Hindlimb muscle (tissue), 1 donor: ENCODE measurements around the gene CEBPB. TPM values are rescaled to one million over a fixed set of nuclear protein-coding genes. Genes with fewer than 3 reads are reported as not detected.
A peak's percentile ranks its signal among the peaks of the same experiment; 100 is the strongest.
"Not testable (repeated sequence)": the region's sequence is repeated elsewhere in the genome, so short reads cannot be mapped to it uniquely, and the experiment has no call there.

ENCODE experiments used
- DNase-seq: peaks from one replicate; pipeline ENCODE4 v3.0.0-alpha.2; 2013
- polyA plus RNA-seq: library from polyadenylated mRNA; unstranded; fragments of 120-200 nt; gene quantifications from one replicate; pipeline ENCODE4 v1.2.1, GENCODE V29; 2013; ENCODE audit not compliant: insufficient read length

CEBPB gene
- polyA plus RNA-seq, 1 donor = 9.4 TPM

DNA sequence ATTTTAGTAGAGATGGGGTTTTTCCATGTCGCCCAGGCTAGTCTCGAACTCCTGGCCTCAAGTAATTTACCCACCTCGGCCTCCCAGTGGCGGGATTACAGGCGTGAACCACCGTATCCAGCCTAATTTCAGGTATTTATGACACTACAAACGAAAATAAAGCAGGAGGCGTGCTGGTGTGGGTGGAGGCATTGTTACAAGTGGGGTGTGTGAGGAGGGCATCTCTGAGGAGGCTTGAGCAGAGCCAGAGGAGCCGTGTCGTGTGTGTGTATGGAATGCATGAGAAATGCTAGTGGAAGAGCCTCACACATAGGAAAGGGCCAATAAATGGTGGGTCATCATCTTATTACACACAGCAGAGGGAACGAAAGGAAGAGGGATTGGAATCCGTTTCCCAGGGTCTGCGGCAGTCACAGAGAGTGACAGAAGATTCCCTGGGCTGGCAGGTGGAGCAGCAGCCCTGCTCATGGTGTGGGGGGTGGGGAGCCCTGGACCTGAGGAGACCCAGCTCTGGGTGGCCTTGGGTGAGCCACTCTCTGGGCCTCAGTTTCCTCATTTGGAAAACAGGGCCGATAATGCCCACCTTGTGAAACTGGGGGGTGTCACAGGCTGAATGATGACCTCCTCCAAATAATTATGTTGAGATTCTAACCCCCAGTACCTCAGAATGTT is 19.9 kb upstream of the CEBPB start:
- no peak for DNase-seq

DNA sequence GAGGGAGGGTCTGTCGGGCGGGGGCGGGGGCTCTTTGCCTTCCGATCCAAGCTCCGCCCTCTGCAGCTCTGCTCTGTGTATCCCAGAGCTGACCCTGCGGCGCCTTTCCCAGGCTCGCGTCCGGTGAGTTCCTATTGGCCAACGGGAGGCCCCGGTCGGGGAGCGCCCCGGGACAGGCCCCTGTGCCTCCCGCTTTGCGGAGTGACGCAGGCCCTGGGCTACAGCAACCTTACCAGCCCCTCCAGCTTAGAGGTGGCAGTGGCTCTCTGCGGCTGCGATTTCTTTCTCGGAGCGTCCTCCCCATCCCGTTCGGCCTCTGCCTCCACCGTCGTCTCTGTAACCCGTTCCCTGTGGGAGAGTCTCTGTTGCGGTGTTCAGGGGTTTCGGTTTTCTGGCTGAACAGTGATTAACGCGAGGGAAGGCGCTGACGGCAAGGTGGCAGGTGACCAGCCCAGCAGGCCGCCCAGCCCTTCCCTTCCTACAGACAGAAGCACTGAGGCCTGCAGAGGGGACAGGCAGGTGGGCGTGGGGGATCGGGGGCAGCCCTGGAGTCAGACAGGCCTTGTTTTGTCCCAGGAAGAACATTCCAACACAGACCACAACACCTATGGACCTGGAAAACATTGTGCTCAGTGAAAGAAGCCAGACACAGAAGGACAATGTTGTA is 18.1 kb upstream of the CEBPB start:
- DNase-seq = peak; percentile 80

- no peak for DNase-seq
These were observed 16.2 kb upstream of the CEBPB start for GRCh38 chr20:50174456-50174855.

GRCh38 chr20:50175938-50176933 is 14.4 kb upstream of the CEBPB start:
- DNase-seq = no peak

GRCh38 chr20:50178672-50179071 is 12.0 kb upstream of the CEBPB start:
- not testable (repeated sequence) for DNase-seq

- no peak for DNase-seq
These were observed 9.3 kb upstream of the CEBPB start for GRCh38 chr20:50181344-50181743.

DNA sequence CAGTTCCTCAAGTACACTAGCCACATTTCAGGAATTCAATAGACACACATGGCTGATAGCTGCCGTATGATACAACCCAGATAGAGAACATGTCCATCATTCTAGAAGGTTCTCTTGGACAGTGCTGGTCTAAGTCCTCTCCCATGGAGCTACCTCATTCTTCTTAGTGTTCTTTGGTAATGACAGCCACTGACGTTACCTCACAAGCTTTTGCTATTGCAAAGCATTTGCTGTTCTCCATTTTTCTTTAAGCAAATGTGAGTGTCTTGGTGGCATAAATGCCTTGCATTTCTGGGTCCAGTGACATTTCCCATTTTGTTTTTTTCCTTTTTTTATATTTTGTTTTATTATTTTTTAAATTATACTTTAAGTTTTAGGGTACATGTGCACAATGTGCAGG is 8.3 kb upstream of the CEBPB start:
- DNase-seq = no peak

DNA sequence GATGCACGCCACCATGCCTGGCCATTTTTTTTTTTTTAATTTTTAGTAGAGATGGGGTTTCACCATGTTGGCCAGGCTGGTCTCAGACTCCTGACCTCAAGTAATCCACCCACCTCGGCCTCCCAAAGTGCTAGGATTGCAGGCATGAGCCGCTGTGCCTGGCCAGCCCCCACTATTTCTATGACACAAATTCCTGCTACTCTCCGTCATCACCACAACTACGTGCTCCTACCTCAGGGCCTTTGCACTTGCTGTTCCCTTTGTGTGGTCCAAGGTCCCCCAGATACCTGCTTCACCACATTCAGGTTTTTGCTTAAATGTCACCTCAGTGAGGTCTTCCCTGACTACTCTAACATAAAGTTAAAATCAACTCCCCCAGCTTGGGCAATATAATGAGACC is 5.2 kb upstream of the CEBPB start:
- DNase-seq = no peak

- DNase-seq = peak; percentile 83
These were observed 4.3 kb upstream of the CEBPB start for GRCh38 chr20:50186151-50186885.

DNA sequence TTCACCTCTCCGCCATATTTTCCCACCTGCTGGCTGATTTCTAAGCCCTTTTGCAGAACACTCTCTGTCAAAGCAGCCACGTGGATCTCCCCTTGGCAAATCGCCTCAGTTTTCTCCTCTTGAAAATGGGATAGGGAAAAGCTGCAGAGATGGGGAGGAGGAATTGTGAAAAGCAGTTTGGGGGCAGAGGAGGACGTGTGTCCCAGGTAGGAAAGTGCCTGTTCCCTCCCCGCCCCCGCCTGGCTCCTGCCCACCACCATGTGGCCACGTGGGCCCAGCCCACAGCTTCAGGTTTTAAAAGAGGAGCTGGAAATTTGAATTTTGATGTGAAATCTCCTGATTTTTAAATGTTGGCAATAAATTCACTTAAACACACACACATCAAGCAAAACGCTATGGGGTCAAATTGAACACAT is 3.6 kb upstream of the CEBPB start:
- no peak for DNase-seq

DNA sequence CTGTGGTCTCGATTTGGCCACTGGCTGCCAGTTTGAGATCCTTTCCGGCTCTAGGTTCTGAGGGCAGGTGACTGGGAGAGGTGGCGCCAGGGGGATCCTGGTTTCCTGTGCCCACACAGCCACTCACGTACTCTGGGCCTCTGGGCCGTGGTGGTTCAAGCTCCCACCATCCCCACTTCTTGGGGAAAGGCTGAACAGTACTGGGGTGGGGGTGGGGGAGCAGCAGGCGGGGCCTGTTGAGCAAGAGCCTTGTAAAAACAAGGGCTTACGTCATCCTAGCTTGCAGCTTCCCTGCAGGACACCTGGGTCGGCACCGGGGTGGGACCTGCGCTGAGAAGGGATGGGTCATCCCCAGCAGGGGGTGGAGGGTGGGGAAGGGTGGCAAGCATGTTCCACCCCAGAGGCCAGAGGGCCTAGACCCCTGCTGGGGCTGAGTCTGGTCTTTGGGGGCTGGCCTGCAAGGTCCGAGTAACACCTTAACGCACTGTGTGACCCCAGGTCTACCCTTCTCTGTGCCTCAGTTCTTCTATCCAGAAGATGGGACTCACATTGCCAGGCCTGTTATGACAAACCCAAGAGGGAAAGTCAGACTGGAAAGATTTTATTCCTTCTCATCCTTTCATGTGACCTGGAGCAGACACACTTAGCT is 3.1 kb upstream of the CEBPB start:
- DNase-seq = no peak

GRCh38 chr20:50188287-50188688 is 2.3 kb upstream of the CEBPB start:
- no peak for DNase-seq

GRCh38 chr20:50188879-50189680 is 1.6 kb upstream of the CEBPB start:
- no peak for DNase-seq

- no peak for DNase-seq
These were observed 864 bp upstream of the CEBPB start for GRCh38 chr20:50189681-50190250.

DNA sequence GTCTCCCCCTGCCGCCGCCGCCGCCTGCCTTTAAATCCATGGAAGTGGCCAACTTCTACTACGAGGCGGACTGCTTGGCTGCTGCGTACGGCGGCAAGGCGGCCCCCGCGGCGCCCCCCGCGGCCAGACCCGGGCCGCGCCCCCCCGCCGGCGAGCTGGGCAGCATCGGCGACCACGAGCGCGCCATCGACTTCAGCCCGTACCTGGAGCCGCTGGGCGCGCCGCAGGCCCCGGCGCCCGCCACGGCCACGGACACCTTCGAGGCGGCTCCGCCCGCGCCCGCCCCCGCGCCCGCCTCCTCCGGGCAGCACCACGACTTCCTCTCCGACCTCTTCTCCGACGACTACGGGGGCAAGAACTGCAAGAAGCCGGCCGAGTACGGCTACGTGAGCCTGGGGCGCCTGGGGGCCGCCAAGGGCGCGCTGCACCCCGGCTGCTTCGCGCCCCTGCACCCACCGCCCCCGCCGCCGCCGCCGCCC is 474 bp downstream of the CEBPB start:
- DNase-seq = peak; percentile 50

GRCh38 chr20:50191544-50192363 is 1.1 kb downstream of the CEBPB start:
- DNase-seq = peak; percentile 70

GRCh38 chr20:50192364-50193198 is 2.0 kb downstream of the CEBPB start:
- peak; percentile 85 for DNase-seq

DNA sequence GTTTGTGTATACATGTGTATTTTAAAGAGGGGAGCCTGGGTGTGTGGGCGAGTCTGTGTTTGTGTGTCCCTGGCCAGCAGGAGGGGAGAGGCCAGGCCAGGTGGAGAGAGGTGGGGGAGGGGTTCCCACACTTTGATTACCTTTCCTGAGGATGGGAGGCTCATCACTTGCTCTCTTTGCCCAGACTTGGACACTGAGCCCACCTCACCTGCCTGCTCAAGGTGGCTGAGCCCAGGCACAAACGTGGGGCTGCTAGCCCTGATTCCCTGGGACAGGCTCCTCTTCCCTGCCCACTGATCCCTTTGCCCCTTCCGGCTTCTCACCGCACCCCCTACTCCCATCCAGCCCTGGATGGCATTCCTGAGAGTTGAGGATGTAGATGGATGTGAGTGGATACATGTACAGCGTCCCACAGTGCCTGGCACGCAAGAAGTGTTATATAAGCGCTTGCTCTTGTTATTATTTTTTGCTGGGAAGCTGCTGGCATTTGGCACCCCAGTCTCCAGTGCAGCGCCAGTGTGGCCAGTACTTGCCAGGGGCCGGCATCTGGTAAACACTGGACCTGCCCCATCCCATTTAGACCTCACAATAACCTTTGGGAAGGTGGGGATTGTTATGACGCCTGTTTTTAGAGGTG is 2.7 kb downstream of the CEBPB start:
- no peak for DNase-seq
